OCI-LY3 (cell line): ENCODE results near the gene SLC13A1.

Experiments
- EZH2phosphoT487 ChIP-seq: fragments of 200-600 bp; shearing (Covaris generic); IDR thresholded peaks from 2 replicates; pipeline ENCODE4 v1.6.1; 2018; ENCODE audit warnings: antibody characterized with exemption, mixed run types, low read depth
- TF ChIP-seq, protein P1 (sequence below): fragments of 200-600, 300-600 bp; sonication (generic); IDR thresholded peaks from 2 replicates; pipeline ENCODE4 v1.5.1; 2014; ENCODE audit warnings: antibody characterized with exemption, low read length, low read depth

DNA sequence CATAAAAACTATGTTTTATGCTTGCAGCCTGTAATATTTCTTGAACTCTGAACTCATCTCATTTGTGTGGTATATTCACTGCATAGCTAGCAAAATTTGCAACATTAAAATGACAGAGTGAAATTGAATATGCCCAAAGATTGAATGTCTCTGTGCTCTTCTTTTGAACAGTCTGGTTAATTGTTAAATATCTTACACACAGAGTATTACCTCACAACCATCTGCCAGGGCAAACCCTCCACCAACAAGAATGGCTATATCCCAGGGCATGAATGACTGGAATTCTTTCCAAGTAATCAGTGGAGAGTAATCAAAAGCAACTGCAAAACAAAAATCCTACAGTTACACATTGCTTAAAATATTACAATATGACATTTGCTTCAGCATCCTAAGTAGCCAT, 76.9 kb downstream of the SLC13A1 start:
- TF ChIP-seq EZH2phosphoT487 = no peak
- TF ChIP-seq, protein P1, sequence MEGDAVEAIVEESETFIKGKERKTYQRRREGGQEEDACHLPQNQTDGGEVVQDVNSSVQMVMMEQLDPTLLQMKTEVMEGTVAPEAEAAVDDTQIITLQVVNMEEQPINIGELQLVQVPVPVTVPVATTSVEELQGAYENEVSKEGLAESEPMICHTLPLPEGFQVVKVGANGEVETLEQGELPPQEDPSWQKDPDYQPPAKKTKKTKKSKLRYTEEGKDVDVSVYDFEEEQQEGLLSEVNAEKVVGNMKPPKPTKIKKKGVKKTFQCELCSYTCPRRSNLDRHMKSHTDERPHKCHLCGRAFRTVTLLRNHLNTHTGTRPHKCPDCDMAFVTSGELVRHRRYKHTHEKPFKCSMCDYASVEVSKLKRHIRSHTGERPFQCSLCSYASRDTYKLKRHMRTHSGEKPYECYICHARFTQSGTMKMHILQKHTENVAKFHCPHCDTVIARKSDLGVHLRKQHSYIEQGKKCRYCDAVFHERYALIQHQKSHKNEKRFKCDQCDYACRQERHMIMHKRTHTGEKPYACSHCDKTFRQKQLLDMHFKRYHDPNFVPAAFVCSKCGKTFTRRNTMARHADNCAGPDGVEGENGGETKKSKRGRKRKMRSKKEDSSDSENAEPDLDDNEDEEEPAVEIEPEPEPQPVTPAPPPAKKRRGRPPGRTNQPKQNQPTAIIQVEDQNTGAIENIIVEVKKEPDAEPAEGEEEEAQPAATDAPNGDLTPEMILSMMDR = no peak
